Hepatic stellate cell (primary cell): ENCODE measurements around the gene DNAH11.
A peak's percentile ranks its signal among the peaks of the same experiment; 100 is the strongest.

ENCODE experiments used
- DNase-seq: peaks from one replicate; pipeline ENCODE4 v3.0.0; 2011; ENCODE audit warnings: low spot score

Gene DNAH11

GRCh38 chr7:21548491-21548890 lies 5.7 kb downstream of the DNAH11 start:
- no peak for DNase-seq

- no peak for DNase-seq
Measured at GRCh38 chr7:21550076-21550475, 7.2 kb downstream of the DNAH11 start.

DNA sequence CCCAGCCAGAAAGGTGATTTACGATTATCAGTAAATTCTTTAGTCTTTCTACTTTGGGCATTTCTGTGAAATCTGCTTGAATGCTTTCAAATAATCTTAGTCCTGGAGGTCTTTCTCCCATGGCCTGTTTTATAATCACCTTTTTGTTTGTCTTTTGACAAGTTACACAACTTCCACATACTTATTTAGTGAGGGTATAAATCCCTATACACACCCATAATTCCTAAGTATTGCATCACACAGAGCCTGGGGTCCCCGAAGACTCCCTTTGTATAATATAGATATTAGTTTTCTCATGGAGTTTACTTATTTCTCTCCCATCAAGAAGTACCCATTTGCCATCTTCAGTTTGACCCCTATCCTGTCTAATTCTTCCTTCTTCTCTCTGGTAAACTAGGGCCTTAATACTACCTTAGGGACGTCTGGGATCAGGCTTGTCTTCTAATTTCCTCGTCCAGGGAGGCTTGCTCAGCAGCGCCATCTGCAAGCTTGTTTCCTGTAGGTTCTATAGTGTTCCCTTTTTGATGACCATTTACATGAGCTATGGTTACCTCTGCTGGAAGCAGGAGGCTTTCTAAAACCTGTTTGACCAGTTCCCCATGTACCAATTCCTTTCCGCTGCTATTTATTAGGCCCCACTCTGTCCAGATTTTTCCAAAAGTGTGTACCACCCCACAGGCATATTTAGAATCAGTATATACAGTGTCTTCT lies 8.1 kb downstream of the DNAH11 start:
- DNase-seq: no peak

GRCh38 chr7:21562385-21562784 lies 19.5 kb downstream of the DNAH11 start:
- DNase-seq: no peak

DNA sequence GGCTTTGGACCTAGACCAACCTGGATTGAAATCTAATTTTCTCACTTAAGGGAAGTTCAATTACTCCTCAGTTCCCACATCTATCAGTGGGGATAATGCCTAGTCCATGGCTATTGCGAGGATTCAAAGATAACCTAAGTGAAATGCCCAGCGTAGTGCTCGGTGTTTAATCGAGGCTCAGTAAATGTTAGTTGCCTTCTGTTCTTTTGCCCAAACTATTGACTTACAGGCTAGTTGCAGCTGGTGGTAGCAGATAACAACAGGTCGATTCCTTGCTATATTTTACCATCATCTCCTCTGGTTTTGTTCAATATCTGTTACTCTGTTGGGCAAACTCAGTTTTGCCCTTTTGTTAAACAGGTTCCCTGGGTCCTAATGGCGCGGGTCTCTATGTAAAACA lies 22.8 kb downstream of the DNAH11 start:
- no peak for DNase-seq

DNA sequence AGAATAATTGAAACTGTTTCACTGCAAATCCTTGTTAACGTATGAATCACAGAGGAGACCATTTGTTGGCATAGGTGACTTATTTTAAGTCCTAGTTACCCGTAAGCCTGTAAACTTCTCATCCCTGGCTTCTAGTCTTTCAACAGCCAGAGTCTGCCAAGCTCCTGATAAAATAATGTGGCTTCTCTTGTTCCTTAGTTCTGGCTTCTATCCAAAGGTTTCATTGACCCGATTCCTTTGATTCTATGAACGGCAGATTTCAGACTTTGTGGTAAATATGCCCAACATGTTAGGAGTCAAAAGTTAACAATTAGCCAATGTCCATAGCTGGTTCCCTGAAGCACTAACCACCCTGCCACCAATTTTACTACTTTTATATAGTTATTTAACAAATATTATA lies 23.3 kb downstream of the DNAH11 start:
- no peak for DNase-seq

DNA sequence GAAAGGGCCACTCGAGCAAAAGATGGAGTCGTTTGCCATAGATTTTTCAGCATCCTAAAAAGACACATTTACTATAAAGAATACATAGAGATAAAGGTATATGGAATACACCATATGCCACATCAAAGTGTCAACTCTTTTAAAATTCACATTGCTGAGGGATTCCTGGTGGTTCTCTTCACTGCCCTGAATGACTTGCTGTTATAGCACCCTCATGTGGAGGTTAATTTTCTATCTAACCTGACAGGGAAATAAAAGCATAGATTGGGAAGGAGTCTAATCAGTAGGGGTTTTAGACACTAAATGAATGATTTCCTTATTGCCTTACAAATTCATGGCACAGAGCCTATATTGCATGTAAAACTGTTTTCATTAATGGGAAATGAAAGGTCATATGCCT lies 25.9 kb downstream of the DNAH11 start:
- DNase-seq: no peak

- no peak for DNase-seq
Measured at GRCh38 chr7:21572331-21573313, 29.8 kb downstream of the DNAH11 start.

GRCh38 chr7:21579341-21580072 lies 36.7 kb downstream of the DNAH11 start:
- DNase-seq: no peak

- DNase-seq: peak; percentile 16
Measured at GRCh38 chr7:21580073-21580521, 37.3 kb downstream of the DNAH11 start.

GRCh38 chr7:21585070-21585724 lies 42.4 kb downstream of the DNAH11 start:
- no peak for DNase-seq

GRCh38 chr7:21587139-21587784 lies 44.4 kb downstream of the DNAH11 start:
- DNase-seq: no peak

- no peak for DNase-seq
Measured at GRCh38 chr7:21596801-21597200, 54.0 kb downstream of the DNAH11 start.

DNA sequence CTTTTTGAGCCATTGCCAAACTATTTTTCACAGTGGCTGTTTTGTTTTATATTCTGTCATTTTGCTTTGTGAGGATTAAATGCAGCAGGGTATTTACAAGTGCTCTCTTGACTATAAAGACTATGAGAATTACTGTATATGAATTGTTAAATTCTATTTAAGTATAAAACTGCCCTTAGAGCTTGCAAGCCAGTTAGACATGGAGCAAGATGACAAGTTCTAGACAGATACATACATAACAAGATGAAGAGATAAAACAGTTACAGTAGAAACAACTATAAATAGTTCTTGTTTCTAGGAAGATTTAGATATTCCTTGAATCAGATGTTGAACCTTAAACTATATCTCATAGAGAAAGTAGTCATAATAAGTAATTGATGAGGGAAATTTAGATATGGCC lies 60.6 kb downstream of the DNAH11 start:
- DNase-seq: no peak

GRCh38 chr7:21603972-21604749 lies 61.3 kb downstream of the DNAH11 start:
- DNase-seq: no peak

DNA sequence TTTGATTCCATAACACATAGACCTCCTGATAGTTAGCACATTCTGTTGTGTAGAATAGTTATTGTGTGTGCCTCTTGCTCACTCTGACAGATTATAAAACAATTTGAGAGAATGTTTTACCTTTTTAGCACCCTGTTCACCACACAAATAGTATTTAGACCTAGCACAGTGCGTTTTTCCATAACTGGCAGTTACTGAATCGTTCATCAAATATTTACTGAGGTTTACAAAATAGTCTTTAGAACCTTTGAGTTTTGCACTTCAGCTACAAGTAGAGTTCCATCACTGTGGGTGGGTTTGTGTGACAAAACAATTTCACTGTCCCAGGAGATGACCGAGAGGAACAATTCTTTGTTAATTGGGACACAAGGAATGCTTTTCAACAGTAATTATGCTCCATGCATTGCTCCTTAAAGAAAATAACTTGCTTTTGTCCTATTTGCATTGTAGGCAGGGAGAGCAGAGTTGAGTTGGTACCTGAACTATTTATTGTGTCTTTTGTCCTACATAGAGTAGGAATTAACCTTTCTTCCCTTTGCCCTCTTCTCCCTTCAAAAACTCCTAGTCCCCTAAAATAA lies 62.3 kb downstream of the DNAH11 start:
- no peak for DNase-seq

DNA sequence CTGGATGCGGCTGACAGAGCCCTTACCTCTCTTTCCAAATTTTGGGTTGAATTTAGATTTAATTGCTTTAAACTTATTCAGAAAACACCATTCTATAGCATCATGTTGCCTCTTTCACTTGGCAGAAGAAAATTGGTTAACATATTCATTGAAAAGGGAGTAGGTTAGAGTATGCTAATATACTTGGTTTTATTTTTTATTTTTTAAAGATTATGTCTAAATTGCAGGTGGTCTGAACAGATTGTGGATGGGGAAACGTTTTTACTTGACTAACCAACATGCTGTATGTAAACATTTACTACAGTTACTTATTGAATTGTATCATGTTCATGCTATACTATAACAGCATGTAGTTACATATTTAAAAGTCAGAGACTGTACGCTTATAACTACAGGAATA lies 65.6 kb downstream of the DNAH11 start:
- no peak for DNase-seq

- DNase-seq: no peak
Measured at GRCh38 chr7:21611129-21611528, 68.3 kb downstream of the DNAH11 start.

- no peak for DNase-seq
Measured at GRCh38 chr7:21616091-21616490, 73.3 kb downstream of the DNAH11 start.

- DNase-seq: peak; percentile 8
Measured at GRCh38 chr7:21616796-21617436, 74.1 kb downstream of the DNAH11 start.
